ENCODE measurements around the gene MYB.
"Not testable (repeated sequence)": the region's sequence is repeated elsewhere in the genome, so short reads cannot be mapped to it uniquely, and the experiment has no call there.

The MYB gene

DNA sequence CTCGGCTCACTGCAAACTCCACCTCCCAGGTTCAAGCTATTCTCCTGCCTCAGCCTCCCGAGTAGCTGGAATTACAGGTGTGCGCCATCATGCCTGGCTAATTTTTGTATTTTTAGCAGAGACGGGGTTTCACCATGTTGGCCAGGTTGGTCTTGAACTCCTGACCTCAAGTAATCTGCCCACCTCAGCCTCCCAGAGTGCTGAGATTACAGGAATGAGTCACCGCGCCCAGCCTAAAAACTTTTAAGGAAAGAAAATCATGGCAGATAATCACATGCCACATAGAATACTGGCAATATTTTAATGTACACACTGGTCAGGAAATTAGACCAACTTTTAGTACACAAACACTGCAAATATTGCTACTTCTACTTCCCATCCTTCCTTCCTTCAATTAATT lies 16.7 kb upstream of the MYB start:
- not testable (repeated sequence) for DNase-seq

DNA sequence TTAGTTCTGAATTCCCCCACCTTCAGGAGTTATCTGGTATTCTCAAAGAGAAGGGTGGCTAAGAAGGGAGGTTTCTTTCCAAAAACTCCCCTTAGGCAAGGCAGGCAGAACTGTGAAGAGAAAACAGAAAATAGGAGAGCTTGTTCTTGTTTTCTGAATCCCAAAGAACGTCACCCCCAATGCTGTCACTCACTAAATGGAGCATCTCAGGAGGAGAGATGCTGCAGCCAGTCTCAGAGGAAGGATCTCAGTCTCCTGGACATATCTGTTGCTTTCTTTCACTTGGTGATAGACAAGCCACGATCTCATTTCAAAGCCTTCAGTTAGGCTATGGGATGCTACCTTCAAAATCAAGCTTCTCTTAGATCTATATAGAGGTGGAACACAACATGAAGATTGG lies 16.1 kb upstream of the MYB start:
- no peak for DNase-seq

- DNase-seq = no peak
These were observed 14.6 kb upstream of the MYB start for GRCh38 chr6:135166515-135166914.

- no peak for DNase-seq
These were observed 13.5 kb upstream of the MYB start for GRCh38 chr6:135167617-135168016.

DNA sequence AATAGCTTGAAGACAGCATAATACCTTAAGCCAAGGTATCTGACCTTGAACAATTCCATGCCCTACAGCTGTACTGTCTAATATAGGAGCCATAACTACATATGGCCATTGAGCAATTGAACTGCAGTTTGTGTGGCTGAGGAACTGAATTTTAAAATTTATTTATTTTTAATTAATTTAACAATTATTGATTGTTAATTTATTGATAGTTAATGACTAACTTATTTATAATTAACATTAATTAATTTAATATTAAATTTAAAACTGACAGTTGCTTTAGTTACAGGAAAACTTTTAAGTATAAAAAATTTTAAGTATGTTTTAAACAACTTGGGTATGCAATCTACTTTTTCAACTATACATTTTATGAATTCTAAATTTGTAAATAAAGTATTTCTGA lies 12.3 kb upstream of the MYB start:
- DNase-seq = no peak

GRCh38 chr6:135170238-135170637 lies 10.9 kb upstream of the MYB start:
- no peak for DNase-seq

- no peak for DNase-seq
These were observed 10.3 kb upstream of the MYB start for GRCh38 chr6:135170849-135171248.

GRCh38 chr6:135173242-135173988 lies 7.7 kb upstream of the MYB start:
- DNase-seq = no peak

- no peak for DNase-seq
These were observed 7.1 kb upstream of the MYB start for GRCh38 chr6:135173989-135174484.

DNA sequence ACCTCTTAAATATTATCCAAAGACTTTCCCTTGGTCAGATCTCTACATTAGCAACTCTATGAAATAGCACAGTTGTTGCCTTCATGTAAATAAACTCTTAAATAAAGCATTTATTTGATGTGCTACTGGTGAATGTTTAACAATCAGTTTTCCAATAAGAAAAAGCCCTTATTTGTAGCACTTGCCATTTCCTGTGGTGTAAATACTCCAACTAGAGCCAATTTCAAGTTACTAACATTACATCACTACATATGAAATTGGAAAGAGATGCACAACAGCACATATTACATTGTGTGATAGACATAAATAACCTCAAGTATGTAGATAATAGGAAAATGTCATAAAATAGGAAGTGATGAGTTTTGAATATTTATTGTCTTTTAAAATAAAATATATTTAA lies 5.0 kb upstream of the MYB start:
- DNase-seq = no peak

- peak; percentile 19 for DNase-seq
These were observed 4.6 kb upstream of the MYB start for GRCh38 chr6:135176464-135176863.

GRCh38 chr6:135179372-135179771 lies 1.7 kb upstream of the MYB start:
- no peak for DNase-seq

- peak; percentile 20 for DNase-seq
These were observed 1.1 kb upstream of the MYB start for GRCh38 chr6:135179920-135180541.

GRCh38 chr6:135181333-135182070 lies 394 bp downstream of the MYB start:
- no peak for DNase-seq

DNA sequence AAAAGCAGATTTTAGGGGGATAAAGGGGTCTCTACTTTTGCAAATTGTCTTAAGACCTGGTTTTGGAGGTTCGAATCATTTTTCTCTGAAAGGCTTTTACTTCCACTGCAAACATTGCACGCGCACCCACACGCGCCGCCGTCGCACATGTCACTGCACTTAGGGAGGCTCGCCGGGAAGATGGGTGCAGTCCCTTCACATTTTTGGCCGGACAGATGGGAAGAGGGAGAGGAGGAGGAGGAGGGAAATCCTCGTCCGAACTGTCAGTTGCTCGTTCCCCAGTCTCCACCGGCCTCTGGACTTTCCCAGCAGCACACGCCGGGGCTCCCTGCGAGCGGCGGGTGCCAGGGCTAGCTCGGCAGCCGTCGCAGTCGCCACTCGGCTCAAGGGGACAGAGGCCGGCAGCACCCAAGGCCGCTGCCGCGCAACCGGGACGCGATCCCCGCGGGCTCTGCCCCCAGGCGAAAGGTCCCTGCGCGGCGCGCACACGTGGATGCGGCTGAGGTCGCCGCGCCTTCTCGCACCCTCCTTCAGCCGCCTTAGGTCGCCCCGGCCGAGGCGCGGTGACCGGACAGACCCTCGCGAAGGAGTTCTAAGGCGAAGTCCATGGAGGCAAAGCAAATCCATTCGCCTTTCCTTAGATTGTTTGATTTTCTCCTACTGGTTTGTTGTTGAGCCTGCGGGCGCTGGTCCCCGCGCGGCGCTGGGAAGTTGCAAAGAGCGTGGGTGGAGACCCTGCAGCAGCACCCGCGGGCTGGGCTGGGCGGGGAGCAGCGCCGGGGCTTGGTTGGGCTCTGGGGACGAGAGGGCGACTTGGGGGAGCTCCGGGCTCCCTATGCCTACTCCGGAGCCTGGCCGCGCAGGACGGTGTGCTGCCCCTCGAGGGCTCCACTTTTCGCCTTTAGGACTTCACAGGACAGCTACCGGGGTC lies 1.2 kb downstream of the MYB start:
- DNase-seq = peak; percentile 32

GRCh38 chr6:135183002-135183531 lies 2.0 kb downstream of the MYB start:
- peak; percentile 63 for DNase-seq

DNA sequence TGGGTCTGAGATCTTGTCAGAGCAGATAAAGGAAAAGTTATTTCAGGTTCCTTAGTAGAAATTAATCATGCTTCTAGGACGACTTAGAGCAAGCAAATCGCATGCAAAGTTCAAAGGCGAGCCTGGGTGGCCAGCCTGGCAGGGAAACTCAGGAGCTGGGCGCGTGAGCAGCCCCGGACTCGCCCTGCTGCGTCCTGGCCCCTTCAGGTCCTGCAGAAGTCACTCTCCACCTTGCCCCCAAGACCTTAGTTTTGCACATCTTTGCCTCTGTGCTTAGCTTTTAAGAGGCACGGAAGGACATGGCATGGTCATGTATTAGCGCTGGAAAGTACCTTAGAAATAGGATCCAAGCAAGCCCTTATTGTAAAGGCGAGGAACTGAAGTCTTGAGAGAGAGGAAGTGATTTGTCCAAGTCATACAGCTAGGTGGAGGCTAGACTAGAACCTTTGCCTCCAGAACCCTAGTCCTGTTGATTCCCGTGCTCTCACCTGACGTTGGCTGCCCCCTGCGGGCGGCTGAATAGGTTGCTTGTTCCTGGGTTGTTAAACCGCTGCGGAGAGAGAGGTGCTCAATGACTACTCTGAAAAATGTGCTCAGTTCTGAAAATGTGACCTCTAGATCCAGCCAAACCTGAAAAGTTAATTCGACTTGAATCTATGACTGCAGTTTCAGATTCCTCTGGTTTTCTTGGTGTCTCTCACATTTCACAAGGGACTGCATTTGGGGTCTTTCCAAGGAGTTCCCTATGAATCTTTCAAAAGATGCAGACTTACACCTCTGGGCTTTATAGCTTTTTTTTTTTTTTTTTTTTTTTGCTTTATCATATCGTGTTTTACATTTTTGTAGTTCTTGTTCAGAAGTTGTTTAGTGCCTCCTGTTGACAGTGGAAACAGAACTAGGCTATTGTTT lies 2.7 kb downstream of the MYB start:
- DNase-seq = peak; percentile 63

DNA sequence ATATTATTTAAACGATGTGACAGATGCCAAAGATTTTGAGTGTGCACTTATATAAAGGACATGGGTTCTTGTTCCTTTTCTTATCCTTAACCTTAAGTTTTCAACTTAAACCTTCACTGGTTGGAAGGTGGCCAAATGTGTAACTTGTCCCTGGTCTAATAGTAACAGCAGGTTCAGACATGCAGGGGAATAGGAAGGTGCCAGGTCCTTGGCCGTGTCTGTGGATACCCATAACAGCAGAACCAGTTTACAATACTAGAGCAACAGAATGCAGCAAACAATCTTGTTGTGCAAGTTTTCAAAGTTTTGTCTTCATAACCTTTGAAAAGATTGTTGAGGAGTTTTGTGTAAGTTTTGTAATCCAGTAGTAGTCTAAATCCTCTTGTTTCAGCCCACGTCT lies 4.4 kb downstream of the MYB start:
- no peak for DNase-seq

- DNase-seq = no peak
These were observed 5.1 kb downstream of the MYB start for GRCh38 chr6:135186255-135186654.

- no peak for DNase-seq
These were observed 6.3 kb downstream of the MYB start for GRCh38 chr6:135187372-135187771.

DNA sequence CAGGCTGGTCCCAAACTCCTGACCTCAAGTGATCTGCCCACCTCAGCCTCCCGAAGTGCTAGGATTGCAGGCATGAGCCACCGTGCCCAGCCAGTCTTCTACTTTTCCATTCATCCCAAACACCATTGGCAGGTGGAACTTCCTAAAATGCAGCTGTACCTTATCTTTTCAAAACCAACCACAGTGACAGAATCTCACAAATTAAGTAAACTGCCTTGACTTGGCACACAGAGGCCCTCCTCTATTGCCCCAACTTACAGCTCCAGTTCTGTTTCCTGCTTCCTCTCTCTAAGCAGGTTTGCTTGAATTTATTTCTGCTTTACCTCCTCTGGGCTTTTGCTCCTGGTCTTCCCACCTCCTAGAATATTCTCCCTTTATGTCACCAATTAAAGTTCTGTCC lies 7.6 kb downstream of the MYB start:
- no peak for DNase-seq
